Astrocyte of the cerebellum (primary cell): ENCODE measurements around the gene DNASE1L1.

Experiments
- DNase-seq: peaks from one replicate; pipeline ENCODE4 v3.0.0-alpha.2; 2011; ENCODE audit warnings: low read depth
- H3K4me3 ChIP-seq: 2 replicates; pipeline ENCODE4 v1.5.1; 2011; ENCODE audit warnings: mild to moderate bottlenecking, low read depth, low read length, moderate library complexity
- CTCF ChIP-seq: IDR thresholded peaks from 2 replicates; pipeline ENCODE4 v1.5.1; 2012; ENCODE audit warnings: low read length, low read depth, moderate library complexity, mild to moderate bottlenecking; ENCODE audit errors: missing control alignments
- in situ Hi-C: cut with HindIII; loops from 2 replicates; pipeline ENCODE4 v1.10.0; 2017; ENCODE audit warnings: low sequenced_read_pairs

Gene DNASE1L1

DNA sequence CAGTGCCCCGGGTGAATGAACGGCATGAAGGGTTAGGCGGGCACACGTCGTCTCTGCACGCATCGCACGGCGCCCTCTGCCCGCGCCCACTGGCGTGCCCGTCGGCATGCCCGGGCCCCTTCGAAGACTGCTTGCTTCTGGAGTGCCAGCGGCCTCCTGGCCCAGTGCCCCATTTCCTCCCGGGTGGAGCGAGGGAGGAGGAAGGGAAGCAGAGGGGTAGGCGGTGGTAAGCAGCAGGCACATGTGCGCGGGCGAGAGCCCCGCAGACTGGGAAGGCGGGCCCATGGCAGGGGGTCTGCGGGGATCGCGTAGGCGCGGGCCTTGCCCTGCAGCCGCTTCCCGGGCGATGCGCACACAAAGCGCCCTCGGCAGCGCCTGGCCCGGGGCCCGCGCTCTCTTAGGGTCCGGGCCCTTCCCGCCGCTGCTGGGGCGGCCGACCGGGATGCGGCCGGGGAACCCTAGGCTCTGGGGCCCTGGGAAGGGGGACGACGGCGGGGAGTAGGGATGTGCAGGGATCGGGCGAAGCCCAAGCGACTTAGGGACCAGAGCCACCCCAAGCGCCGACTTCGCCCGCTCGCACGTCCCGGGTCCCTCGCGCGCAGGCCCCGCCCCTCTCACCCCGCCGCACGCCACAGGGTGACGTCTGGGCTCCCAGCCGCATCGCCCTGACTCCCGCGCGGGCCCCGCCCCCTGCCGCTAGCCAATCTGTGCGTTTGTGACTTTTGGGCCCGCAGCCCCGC, 30.8 kb downstream of the DNASE1L1 start:
- in situ Hi-C loops = no loop called here
- H3K4me3 ChIP-seq = peak overlapping the region; percentile 41
- DNase-seq = no peak
- no peak for TF ChIP-seq CTCF

DNA sequence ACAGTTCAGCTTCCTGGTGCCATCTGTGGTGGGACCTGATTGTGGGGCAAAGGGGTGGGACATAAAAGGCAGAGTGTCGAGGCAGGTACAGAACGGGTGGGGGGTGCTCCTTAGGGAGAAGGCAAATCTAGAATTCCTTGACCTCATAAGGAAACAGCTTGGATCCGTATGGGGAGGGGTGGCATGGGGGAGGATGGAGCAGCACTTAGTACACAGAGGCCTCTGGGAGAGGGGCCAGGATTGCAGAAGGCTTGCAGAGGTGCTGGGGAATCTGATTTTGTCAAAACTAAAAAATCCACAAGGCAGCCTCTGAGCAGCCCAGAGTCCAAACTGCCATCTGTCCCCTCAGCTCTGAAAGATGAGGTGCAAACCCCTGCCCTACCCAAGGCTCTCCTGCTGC, 32.3 kb downstream of the DNASE1L1 start:
- in situ Hi-C loops = no loop called here
- TF ChIP-seq CTCF = no peak
- DNase-seq = no peak
- H3K4me3 ChIP-seq = no peak overlapping the region

GRCh38 chrX:154375156-154375504, 33.9 kb downstream of the DNASE1L1 start:
- H3K4me3 ChIP-seq = peak overlapping the region; percentile 31
- TF ChIP-seq CTCF = no peak
- in situ Hi-C loops = no loop called here
- DNase-seq = no peak

- no peak for TF ChIP-seq CTCF
- peak within 1 kb of the TSS; percentile 51 for H3K4me3 ChIP-seq
- DNase-seq = no peak
- in situ Hi-C loops = no loop called here
These were observed 34.5 kb downstream of the DNASE1L1 start, which contains the start of gene FLNA for GRCh38 chrX:154374313-154375155. Gene FLNA, minus strand, starts transcription at chrX:154374634. Its CDS starts 3,389 bp downstream, at chrX:154371245.

- peak overlapping the region; percentile 51 for H3K4me3 ChIP-seq
- peak; percentile 58 for TF ChIP-seq CTCF
- in situ Hi-C loops = no loop called here
- DNase-seq = peak; percentile 32
These were observed 35.4 kb downstream of the DNASE1L1 start for GRCh38 chrX:154373340-154374306.

DNA sequence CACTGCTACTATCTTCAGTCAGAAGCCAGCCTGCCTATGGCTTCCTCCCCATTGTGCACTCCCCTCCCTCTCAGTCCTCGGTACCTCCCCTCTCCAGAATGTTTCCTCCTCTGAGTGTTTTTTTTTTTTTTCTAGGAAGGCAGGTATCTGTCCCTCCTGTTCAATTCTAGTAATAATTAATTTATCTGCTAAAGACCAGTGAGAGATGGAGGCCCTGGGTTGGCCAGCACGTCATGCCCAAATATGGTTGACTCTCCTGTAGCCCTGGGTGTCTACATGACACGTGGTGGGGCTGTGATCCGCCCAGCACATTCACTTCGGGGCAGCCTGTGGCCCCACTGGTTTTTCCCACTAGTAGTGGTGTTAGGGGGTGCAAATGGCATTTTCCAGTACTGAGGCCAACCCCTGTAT, 36.4 kb downstream of the DNASE1L1 start:
- in situ Hi-C loops = no loop called here
- H3K4me3 ChIP-seq = peak overlapping the region; percentile 76

More for the DNA sequence above, 36.4 kb downstream of the DNASE1L1 start:
- no peak for DNase-seq
- TF ChIP-seq CTCF = no peak
